ENCODE measurements around the gene BMP10. TPM values are rescaled to one million over a fixed set of nuclear protein-coding genes. Genes with fewer than 3 reads are reported as not detected.

The BMP10 gene
- total RNA-seq, 2 donors from 2014 or later = not detected

Other genes starting within 250 kb of the BMP10 start
- gene PROKR1, start 227.8 kb downstream of the BMP10 start, total RNA-seq = not detected
- 10 to 100 TPM; 37.7 to 43.0 TPM for gene ARHGAP25, start 136.6 kb downstream of the BMP10 start, total RNA-seq
- gene GKN2, start 81.5 kb upstream of the BMP10 start, total RNA-seq = not detected
- gene GKN1, start 103.2 kb upstream of the BMP10 start, total RNA-seq = not detected
- gene ANTXR1, start 141.8 kb upstream of the BMP10 start, total RNA-seq = not detected

Data from activated naive CD4-positive, alpha-beta T cell treated with anti-CD3 and anti-CD28 coated beads, Interleukin-2, amount 50 U/mL, for 72 hours (primary cell).